DMS153 treated with DMSO at 0.1 percent for 48 hours (cell line): ENCODE measurements around the gene MKX.
"Not testable (repeated sequence)": the region's sequence is repeated elsewhere in the genome, so short reads cannot be mapped to it uniquely, and the experiment has no call there.

Experiments used
- DNase-seq: peaks from one replicate; lab custom pipeline; 2025; ENCODE audit not compliant: unreplicated experiment; lab: John Stamatoyannopoulos, UW

The MKX gene

DNA sequence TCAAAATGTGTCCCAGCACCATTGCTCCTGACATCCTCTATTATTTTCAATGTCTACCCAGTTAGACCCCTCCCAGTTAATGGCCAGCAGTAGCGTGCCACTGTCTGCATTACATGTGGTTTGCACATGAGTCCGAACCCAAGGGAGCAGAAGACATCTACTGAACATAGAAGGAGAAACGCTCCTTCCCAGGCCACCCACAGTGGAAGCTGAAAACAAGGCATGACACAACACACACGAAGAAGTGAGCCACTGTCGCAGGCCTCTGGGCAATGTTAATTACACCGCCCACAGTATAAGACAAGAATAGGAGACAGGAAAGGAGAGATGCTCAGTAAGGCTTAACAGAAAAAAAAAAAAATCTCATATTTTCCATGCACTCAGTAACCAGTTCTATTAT, 50.5 kb downstream of the MKX start:
- no peak for DNase-seq

DNA sequence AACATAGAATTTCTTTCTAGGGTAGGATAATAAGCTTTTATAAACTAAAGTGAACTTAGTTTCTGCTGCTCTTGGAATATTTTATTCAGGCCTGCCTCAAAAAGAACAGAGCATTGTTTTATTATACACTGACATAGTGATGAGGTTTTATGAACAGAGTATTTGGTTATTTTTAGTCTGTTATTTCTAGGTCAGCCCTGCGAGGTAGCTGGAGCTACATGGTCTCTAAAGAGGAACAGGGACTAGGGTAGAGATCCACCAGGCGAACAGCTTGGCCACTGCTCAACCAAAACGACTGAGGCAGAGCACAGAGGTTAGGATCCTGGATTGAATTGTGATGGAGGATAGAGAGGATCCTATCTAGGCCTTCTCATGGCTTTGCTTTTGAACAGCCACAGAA, 53.0 kb downstream of the MKX start:
- no peak for DNase-seq

DNA sequence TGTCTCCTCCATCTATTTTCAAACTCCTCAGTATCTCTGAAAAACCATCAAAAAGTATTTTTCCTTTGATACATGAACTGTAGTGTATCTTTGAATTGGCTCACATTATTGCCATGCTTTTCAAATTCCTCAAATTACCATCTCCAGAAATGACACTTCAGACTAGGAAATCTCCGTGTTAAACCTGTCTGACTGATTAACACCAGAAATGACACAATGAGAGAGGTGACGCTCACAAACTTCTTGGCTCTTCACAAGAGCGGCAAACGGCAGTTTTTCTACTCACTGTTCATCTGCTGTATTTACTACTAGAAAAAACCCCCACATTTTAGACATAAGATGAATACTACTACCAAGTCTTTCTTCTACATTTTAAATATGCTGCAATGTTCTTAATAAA, 56.6 kb downstream of the MKX start:
- no peak for DNase-seq

DNA sequence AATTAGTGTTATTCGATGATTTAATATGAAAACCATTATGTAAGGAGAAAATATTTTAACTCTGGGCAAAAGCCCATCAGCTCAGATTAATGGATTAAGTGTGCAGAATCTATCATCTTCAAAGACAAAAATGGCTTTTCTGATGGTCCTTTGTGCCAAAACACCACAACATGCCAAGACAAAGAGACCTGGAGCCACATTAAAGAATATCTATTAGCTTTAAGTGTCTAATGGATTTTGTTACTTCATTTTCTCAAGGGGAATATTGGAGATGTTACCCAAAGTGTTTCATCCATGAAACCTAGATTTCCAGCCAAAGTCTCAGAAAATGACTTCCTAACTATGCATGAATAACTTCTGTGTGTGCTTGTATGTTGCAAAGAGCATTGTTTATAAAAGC, 57.3 kb downstream of the MKX start:
- no peak for DNase-seq

DNA sequence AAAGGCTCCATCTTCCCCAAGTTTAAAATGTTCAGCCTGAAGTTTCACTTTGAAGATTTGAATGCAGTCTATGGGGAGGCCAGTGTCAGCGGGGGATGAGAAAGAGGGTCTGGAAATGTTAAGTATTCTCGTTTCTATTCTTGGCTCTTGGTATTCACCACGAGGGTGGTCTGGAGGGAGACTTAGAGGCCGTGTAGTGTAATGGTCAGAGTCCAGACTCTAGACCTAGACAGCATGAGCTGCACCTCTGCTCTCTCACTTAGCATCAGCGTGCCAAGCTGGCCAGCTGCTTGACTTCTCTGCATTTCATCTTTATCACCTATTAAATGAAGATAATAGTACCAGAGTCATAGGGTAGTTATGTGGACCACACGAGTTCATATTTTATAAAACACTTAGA, 57.9 kb downstream of the MKX start:
- DNase-seq = no peak

DNA sequence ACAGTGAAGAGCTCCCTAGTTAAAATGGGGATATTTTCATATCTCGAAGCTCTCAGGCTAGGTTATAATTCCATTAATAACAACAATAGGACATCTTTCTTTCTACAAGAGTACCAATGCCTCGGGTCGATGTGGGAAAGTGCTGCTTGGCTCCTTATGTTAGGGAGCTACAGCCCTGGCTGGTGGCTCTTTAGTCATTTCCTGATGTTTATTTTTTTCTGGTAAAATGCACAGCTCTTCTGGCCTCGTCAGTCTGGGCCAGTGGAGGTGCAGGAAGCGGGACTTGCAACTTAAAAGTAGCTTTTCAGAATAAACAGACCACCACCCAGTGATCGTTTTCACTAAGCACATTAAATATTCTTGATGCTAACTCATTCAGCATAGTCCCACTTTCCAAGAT, 58.3 kb downstream of the MKX start:
- DNase-seq = no peak

DNA sequence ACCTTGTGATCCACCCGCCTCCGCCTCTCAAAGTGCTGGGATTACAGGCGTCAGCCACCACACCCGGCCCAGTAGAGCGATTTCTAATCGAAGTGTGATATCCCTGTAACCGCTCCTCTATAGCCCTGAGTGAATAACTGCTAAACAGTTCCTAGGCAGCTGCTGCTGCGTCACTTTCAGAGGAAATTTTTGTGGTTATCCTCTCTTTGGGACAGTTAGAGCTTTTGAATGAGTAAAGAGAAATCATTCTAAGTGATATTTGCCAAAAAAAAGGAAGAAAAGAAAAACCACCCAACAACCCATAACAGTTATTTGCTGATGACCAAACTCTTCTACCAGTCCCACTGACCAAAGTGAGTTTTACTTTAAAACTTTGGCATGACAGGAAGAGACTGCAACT, 59.9 kb downstream of the MKX start:
- DNase-seq = no peak

DNA sequence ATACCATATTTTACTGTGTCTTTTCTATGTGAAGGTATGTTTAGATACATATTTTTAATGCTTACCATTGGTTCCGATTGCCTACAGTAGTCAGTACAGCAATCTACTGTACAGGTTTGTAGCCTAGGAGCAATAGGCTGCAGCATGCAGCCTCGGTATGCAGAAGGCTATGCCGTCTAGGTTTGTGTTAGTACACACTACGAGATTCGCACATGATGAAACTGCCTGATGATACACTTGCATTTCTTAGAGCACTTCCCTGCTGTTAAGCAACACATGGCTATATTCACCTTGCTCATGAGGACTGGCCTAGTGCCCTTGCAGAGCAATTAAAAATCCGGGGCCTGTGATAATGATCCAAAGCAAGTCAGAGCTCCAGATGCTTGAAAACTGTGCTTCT, 62.4 kb downstream of the MKX start:
- DNase-seq = no peak

DNA sequence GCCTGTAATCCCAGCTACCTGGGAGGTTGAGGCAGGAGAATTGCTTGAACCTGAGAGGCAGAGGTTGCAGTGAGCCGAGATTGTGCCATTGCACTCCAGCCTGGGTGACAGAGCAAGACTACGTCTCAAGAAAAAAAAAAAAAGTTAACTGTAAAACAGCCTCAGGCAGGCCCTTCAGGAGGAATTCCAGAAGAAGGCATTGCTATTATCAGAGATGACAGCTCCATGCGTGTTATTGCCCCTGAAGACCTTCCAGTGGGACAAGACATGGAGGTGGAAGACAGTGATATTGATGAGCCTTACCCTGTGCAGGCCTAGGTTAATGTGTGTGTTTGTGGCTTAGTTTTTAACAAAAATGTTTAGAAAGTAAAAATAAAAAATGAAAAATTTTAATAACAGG, 63.8 kb downstream of the MKX start:
- DNase-seq = not testable (repeated sequence)

DNA sequence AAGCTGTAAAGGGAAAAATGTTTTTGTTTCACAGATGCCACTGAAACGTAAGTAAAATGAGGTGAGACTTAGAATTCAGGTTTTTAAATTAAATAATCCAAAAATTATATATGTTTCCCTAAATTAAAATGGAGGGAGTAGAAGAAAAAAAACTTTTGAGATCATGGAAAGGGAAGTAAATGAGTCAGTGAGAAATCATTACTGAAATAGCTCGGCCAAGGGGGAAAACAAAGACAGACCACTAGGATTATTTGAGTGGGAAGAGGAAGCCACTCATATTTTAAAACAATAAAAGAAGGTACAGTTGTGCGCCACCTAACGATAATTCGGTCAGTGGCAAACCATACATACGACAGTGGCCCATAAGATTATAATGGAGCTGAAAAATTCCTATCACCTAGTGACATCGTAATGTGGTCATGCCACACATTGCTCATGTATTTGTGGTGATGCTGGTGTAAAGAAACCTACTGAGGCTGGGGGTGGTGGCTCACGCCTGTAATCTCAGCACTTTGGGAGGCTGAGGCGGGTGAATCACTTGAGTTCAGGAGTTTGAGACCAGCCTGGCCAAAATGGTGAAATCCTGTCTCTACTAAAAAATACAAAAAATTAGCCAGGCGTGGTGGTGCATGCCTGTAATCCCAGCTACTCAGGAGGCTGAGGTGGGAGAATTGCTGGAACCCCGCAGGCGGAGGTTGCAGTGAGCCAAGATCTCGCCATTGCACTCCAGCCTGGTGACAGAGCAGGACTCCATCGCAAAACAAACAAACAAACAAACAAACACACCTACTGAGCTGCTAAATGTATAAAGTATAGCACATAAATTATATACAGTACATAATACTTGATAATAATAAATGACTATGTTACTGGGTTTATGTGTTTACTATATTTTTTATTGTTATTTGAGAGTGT, 64.7 kb downstream of the MKX start:
- no peak for DNase-seq

DNA sequence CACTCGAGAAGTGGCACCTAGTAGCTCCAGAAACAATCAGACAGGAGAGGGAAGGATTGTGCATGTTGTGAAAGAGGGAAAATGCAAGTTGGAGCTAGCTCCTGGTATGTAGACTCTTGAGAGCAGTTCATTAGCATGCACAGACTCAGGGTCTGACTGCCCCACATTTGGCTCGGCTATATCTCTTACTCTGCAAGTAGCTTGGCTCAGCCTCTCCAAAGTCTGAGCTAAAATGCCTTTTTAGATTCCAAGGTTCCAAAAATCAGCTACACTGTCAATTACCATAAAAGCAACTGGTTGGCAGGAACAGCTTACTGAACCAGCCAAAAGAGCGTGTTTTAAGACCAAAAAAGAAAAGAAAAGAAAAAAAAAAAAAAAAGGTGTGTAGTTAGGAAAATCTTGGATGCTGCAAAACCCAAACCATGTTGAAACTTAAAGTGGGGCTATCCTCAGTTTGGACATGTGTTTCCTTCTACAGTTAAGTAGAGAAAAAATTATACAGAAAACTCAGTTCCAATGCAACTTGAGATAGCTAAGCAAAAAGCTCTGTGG, 65.5 kb downstream of the MKX start:
- no peak for DNase-seq

DNA sequence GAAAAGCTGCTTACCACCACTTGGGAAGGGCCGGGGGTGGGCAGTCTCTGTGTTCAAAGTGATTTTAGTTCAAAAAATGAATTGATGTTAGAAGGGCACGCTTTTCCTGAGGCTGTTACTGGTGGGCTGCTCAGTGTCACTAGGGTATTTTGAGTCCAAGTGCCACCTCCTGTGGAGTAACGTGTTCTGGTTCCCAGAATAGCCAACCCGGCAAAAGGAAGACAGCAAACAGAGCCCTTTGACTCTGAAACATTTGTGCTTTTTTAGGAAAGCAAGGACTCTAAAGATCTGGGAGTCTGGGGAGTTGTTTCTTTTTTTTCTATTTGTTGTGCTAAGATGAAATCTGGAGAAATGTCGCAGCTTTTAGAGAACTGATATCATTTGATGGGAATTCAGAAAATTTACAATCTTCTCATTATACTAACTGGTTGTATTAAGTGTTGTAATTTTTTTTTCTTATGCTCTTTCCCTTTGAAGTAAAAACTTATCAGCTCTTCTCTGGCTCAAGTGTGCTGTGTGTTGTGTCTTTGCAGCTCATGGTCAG, 66.2 kb downstream of the MKX start:
- no peak for DNase-seq

DNA sequence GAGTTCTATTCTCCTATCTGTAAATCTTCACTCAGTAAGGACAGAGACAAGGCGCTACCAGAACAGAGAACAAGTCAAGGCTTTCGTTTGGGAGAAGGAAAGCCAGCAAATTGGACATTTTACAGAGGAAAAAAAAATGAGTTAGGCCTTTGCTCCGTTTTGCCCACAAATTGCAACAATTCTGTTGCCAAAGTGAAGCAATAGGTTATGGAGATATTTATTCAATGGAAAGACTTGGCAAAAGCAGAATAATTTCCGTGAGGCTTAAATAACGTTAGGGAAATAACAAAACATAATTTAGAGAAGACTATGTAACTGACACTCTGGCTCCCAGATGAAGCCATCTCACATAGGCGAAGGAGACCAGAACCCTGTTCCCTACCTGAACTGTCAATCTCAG, 67.5 kb downstream of the MKX start:
- DNase-seq = no peak

DNA sequence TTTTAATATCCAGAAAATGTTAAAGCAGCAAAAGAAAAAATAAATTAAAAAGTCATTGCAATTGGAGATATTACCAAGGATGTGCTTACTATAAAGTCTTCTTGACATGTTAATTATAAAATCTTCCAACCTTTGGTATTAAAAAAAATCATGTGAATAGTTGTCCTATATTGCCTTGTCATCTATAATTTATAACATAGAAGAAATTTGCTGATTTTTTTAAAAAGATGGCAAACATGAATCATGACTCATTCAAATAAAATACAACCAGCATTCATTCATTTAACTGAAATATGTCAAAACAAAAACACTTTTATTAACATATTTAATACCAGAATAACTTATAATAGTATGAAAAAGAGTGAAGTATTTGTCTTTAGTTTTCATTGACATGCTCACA, 72.6 kb downstream of the MKX start:
- DNase-seq = no peak

DNA sequence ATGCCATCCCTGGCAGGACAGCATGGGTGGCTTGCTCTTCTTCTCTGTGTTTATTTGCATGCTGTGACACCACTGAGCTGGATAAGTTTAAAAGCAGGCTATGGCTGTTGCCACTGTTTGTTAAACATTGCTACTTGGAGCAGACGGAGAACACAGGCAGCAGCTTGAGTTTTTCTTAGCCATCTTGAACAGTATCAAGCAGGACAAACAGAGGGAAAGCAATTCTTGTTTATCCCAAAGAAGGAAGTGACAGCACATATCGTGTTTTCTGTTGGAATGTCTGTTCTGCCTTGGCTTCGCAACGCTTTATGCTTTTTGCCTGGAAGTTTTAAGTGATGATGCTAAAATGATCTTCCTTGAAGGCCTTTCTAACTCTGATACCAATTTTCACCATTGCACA, 73.8 kb downstream of the MKX start:
- DNase-seq = no peak

DNA sequence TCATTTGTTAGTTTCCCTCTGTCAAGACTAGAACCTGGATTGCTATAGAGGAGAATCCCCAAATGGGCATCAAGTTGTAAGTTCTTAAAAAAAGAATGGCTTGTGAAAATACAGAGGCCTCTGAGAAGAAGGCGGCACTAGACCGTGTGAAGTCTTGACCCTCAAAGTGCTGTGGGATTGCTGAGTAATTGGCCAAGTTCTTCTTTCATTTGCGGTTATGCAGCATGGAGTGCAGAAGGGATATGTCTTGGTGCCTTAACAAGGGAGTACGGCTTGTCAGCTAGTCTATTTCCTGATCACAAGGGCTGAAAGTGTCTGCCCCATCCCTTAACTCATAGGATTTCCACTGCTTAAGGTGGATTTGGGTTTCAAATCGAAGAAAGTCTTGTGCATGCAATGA, 81.2 kb downstream of the MKX start:
- no peak for DNase-seq

DNA sequence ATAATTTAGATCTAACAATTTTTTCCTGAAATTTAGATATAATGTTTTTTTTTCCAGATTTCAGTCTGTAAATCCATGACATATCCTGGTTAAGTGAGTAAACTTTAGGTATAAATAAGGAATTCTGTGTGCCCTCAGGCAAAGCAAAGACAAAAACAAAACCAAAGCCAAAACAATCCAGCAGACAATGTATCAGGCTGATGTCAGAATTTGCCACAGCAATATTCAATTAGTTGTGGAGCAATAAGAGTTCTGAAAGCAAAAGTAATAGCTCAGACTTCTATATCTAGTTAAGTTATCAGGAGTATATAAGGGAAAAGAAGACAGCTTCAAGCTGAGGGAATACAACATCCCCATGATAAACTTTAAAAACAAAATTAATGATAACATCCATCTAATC, 82.0 kb downstream of the MKX start:
- DNase-seq = no peak

DNA sequence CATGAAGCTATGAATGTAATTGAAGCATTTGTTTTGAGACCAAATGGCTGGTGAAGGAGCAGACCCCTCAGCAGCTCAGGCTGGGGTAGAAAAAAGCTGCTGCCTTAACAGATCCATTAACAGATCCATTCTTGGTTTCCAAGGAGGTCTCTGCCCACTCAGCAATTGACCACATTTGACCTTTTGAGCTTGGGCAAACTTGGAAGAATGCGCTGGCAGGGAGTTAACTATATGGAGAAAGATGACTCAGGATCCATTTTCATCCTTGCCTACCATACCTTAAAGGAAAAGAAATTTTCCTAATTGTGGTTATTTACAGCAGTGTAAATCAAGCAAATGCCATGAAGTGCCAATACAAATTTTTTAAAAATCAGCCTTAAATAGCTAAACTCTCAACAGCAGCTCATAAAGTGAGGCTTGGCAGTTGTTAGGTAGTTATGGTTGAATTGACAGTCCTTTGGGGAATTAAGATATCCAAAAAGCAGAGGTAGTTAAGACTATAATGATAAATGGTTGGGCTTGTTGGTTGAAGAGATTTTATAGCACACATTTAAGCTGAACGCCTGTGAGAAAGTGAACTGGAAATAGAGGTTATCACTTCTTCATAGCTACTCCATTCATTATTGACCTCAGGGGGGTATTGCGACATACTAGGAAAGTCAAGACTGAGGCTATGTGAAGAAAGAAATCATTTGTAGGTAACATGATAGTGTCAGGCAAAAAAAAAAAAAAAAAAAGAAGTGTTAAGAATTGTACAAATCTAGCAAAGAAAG, 83.9 kb downstream of the MKX start:
- no peak for DNase-seq

DNA sequence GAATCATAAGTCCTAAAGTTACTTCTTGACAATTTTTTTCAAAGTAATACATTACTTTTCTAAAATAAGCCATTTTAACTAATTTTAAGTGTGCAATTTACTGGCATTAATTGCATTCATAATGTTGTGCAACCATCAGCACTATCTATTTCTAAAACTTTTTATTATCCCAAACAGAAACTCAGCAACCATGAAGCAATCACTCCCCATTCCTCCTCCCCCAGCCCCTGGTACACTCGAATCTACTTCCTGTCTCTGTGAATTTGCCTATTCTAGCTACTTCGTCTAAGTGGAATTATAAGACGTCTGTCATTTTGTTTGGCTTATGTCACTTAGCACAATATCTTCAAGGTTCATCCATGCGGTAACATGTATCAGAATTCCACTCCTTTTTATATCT, 84.9 kb downstream of the MKX start:
- DNase-seq = no peak

DNA sequence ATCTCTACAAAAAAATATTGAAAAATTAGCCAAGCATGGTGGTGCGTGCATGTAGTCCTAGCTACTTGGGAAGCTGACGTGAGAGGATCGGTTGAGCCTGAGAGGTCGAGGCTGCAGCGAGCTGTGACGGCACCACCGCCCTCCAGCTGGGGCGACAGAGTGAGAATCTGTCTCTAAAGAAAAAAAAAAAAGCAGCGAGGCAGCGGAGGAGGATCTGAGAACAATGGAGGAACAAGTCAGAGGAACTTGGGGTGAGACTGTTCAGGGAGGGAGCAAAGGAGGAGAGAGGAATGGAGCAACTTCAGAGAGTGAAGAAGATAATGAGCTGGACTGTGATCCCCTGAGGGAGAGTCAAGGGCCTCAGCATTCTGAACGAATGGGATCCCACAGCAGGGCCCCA, 85.4 kb downstream of the MKX start:
- no peak for DNase-seq

DNA sequence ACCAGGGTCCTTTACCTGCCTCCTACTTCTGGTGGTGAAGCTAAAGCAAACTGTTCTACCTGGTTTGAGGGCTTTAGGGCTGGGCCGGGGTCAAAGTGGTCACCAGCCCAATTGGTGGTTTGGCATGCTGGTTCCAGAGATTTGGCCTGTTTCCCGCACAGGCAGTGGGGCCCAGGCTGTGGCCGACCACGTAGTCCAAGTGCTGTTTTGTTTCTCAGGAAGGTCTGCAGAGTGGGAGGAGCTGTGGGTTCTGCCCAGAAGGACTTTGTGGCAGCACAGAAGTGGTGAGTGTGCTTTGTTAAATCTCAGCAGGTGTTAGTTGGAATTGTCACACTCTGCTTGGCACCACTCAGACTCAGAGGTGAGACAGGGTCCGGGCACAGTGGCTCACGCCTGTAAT, 85.8 kb downstream of the MKX start:
- DNase-seq = no peak

DNA sequence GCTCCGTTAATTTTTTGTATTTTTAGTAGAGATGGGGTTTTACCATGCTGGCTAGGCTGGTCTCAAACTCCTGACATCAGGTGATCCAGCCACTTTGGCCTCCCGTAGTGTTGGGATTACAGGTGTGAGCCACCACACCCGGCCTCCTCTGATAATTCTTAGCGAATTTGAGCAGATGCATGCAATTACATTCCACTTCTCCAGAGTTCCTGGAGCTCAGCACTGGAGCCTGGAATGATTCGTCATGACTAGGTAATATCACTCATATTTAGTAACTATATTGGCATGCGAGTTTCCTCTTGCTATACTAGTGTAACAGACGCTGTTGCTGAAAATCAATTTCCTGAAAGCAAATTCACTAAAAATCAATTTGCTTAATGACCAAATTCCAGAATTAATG, 86.8 kb downstream of the MKX start:
- DNase-seq = no peak
